Endothelial cell of umbilical vein (primary cell): ENCODE results near the gene SDCCAG8. TPM values are rescaled to one million over a fixed set of nuclear protein-coding genes. Genes with fewer than 3 reads are reported as not detected.

ENCODE experiments used
- BruUV-seq: library from RNA; stranded (reverse); fragments of 400-500 nt; replicated peaks from 2 replicates; lab custom pipeline; 2021; lab: Mats Ljungman, UMichigan
- CTCF ChIA-PET: fragments of 300-600, 350-600 bp; sonication (Branson Sonifier 250); formaldehyde crosslinking; loops from one replicate; lab custom pipeline; 2021; ENCODE audit warnings: antibody characterized with exemption, inconsistent platforms; lab: Charles Lee
- POLR2A ChIA-PET: fragments of 300-600, 350-600 bp; sonication (Branson Sonifier 250); formaldehyde crosslinking; loops from one replicate; lab custom pipeline; 2021; ENCODE audit warnings: antibody characterized with exemption, inconsistent platforms; lab: Charles Lee
- DNase-seq: peaks from one replicate; pipeline ENCODE4 v3.0.0-alpha.2; 2011; ENCODE audit warnings: low read depth, low spot score
- FAIRE-seq: peaks from 2 replicates; lab custom pipeline; 2011; peaks lifted over from hg19 to GRCh38; lab: Jason Lieb, UNC
- H2AFZ ChIP-seq: 2 replicates; pipeline ENCODE4 v1.6.0; 2012; ENCODE audit warnings: low read depth, low read length, control low read depth, inconsistent platforms
- H3K27ac ChIP-seq: 2 replicates; pipeline ENCODE4 v1.5.1; 2011; ENCODE audit warnings: low read depth, mild to moderate bottlenecking, control low read depth, low read length, moderate library complexity; ENCODE audit not compliant: insufficient read depth
- H3K27me3 ChIP-seq, 2 experiments: 2 replicates each; pipeline versions ENCODE4 v1.6.0 to v1.6.1; 2011; ENCODE audit warnings: low read length in 2 of 2, mixed read lengths in 1 of 2; ENCODE audit not compliant: control insufficient read depth in 2 of 2, insufficient read depth in 2 of 2
- H3K36me3 ChIP-seq, 2 experiments: 2 replicates in 1 of 2; 3 replicates in 1 of 2; pipeline ENCODE4 v1.5.1; 2011; ENCODE audit warnings: low read length in 2 of 2, mild to moderate bottlenecking in 1 of 2, moderate library complexity in 1 of 2; ENCODE audit not compliant: control insufficient read depth in 2 of 2, insufficient read depth in 2 of 2; ENCODE audit errors: extremely low read depth in 1 of 2
- H3K4me1 ChIP-seq: 3 replicates; pipeline ENCODE4 v1.5.1; 2011; ENCODE audit warnings: mild to moderate bottlenecking, low read length; ENCODE audit not compliant: control insufficient read depth, insufficient read depth; ENCODE audit errors: extremely low read depth
- H3K4me2 ChIP-seq: 2 replicates; pipeline ENCODE4 v1.6.1; 2011; ENCODE audit warnings: low read length, control low read depth, mixed read lengths; ENCODE audit not compliant: insufficient read depth
- H3K4me3 ChIP-seq, 3 experiments: fragments of 200-600 bp in 1 of 3; sonication (generic), shearing (Covaris generic) in 1 of 3; replicated peaks in 1 of 3; 2 replicates each; pipeline ENCODE4 v1.5.1; 2011 to 2016; ENCODE audit warnings: control low read depth in 3 of 3, low read length in 3 of 3, mild to moderate bottlenecking in 2 of 3, inconsistent platforms in 1 of 3, low read depth in 1 of 3, moderate library complexity in 1 of 3; ENCODE audit not compliant: insufficient read depth in 1 of 3
- H3K79me2 ChIP-seq: 2 replicates; pipeline ENCODE4 v1.6.0; 2012; ENCODE audit warnings: low read length, inconsistent platforms; ENCODE audit not compliant: control insufficient read depth, insufficient read depth
- H3K9ac ChIP-seq: replicated peaks from 2 replicates; pipeline ENCODE3; 2011; ENCODE audit warnings: low read length, control low read depth; ENCODE audit not compliant: insufficient read depth; ENCODE audit errors: extremely low read depth
- H3K9me1 ChIP-seq: replicated peaks from 3 replicates; pipeline ENCODE4 v1.6.0; 2011; ENCODE audit warnings: mild to moderate bottlenecking, low read length; ENCODE audit not compliant: control insufficient read depth, insufficient read depth; ENCODE audit errors: extremely low read depth
- H3K9me3 ChIP-seq: replicated peaks from 2 replicates; pipeline ENCODE4 v1.5.1; 2012; ENCODE audit warnings: low read length, inconsistent platforms; ENCODE audit not compliant: control insufficient read depth, insufficient read depth
- H4K20me1 ChIP-seq: replicated peaks from 2 replicates; pipeline ENCODE3; 2011; ENCODE audit warnings: mild to moderate bottlenecking, low read length; ENCODE audit not compliant: control insufficient read depth, insufficient read depth; ENCODE audit errors: extremely low read depth
- EZH2 ChIP-seq: IDR thresholded peaks from 2 replicates; pipeline ENCODE4 v1.6.1; 2012; ENCODE audit warnings: borderline replicate concordance, low read depth, mild to moderate bottlenecking, moderate library complexity, low read length, inconsistent platforms; ENCODE audit not compliant: severe bottlenecking
- FOS ChIP-seq: IDR thresholded peaks from 2 replicates; pipeline ENCODE4 v1.6.1; 2011; ENCODE audit warnings: mild to moderate bottlenecking, low read length, moderate library complexity, borderline replicate concordance; ENCODE audit not compliant: insufficient read depth
- GATA2 ChIP-seq: IDR thresholded peaks from 2 replicates; pipeline ENCODE4 v1.7.0; 2011; ENCODE audit warnings: low read depth, mild to moderate bottlenecking, moderate library complexity, mixed read lengths, low read length; ENCODE audit not compliant: insufficient read length, insufficient read depth
- JUN ChIP-seq: IDR thresholded peaks from 2 replicates; pipeline ENCODE4 v1.6.1; 2011; ENCODE audit warnings: borderline replicate concordance, low read depth; ENCODE audit not compliant: insufficient read length, insufficient read depth
- MYC ChIP-seq: IDR thresholded peaks from one replicate; pipeline ENCODE4 v1.6.1; 2011; ENCODE audit warnings: mild to moderate bottlenecking, low read depth, low read length
- POLR2A ChIP-seq: IDR thresholded peaks from 2 replicates; pipeline ENCODE4 v1.6.1; 2012; ENCODE audit warnings: low read depth, mild to moderate bottlenecking, control low read depth, low read length
- POLR2AphosphoS5 ChIP-seq: IDR thresholded peaks from 2 replicates; pipeline ENCODE4 v1.6.1; 2012; ENCODE audit warnings: low read depth, mild to moderate bottlenecking, control low read depth, low read length, moderate library complexity; ENCODE audit not compliant: insufficient read depth
- dilution Hi-C: fragments of 300-500 bp; cut with MboI; formaldehyde crosslinking; loops from one replicate; pipeline ENCODE4 v1.15.0; 2019; ENCODE audit warnings: low sequenced_read_pairs; ENCODE audit not compliant: extremely low pct_ligation_motif_present
- intact Hi-C: fragments of 100-400 bp; cut with micrococcal nuclease; formaldehyde crosslinking; loops from one replicate; pipeline ENCODE4 v1.10.0; 2022
- polyA plus RNA-seq, 4 experiments: library from polyadenylated mRNA; depleted of rRNA in 3 of 4; stranded (reverse) in 3 of 4; unstranded in 1 of 4; fragments of >200 nt; gene quantifications; 2 replicates each; pipeline versions ENCODE4 v1.2.1 to v1.2.3, GENCODE V29; 2011 to 2012; ENCODE audit warnings: missing spikeins in 1 of 4
- total RNA-seq: library from RNA; stranded (reverse); gene quantifications from 2 replicates; pipeline ENCODE4 v1.2.3, GENCODE V29; 2021
- TF ChIP-seq, protein P1 (sequence below): IDR thresholded peaks from 2 replicates; pipeline ENCODE4 v1.6.1; 2011; ENCODE audit not compliant: insufficient read depth, insufficient read length
- TF ChIP-seq, protein P2 (sequence below), 2 donors: IDR thresholded peaks; 1 replicate in 1 of 2; 2 replicates in 1 of 2; pipeline ENCODE4 v1.5.1; 2011; ENCODE audit warnings: low read length in 2 of 2, mild to moderate bottlenecking in 2 of 2, moderate library complexity in 2 of 2, control low read depth in 1 of 2, inconsistent platforms in 1 of 2, low read depth in 1 of 2; ENCODE audit not compliant: insufficient read depth in 1 of 2; ENCODE audit errors: extremely low read depth in 1 of 2

SDCCAG8 gene
- total and polyA plus RNA-seq, 2 donors (not counting 3 experiments of a cell fraction or from before 2014, with no cell fraction given): 14.6 to 25.7 TPM

DNA sequence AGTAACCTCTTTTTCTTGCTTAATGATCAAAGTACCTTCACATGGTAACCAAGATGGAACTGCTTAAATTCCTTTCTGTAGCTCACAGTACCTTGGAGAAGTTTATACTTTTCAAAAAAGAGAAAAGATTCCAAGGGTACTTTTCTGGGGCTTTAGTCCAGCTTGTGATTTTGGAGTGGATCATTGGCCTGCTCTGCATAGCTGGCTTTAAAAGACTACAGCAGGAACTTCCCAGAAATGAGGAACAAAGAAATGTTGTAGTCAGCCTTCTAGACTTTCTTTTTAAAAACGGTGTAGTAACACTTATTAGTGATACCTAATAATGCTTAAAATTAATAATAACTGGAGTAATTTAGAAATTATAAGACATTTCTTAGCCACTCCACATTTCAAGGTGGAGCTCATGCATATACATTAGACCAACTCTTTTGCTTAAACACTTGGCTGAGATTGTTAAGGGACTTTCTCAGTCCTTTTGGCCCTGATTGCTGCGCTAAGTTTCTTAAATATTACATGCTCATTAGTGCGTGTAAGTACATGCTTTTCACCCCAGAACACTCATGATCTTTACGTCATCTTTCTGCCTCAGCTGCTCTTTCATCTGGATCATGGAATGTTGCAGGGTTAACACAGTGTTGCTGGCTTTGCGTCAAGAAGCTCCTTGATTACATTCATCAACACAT is 57.3 kb downstream of the SDCCAG8 start:
- Histone ChIP-seq H3K79me2 (peaks cover 2% of the 10 kb centered on the region), H3K9ac (no peak overlapping the region), H3K4me2 (no peak overlapping the region), H3K9me1 (no peaks in the 10 kb centered on the region), H2AFZ (no peak overlapping the region), H3K27ac (no peak overlapping the region), H3K9me3 (no peaks in the 10 kb centered on the region), H3K36me3 (peaks cover 0 to 12% of the 10 kb centered on the region in 2 experiments), H3K4me1 (peaks cover 7% of the 10 kb centered on the region), H3K4me3 (no peak overlapping the region), H4K20me1 (no peaks in the 10 kb centered on the region), H3K27me3 (no peaks in the 10 kb centered on the region)
- no peak for DNase-seq
- ChIA-PET POLR2A (no interaction called here), CTCF (no interaction called here)
- TF ChIP-seq MYC (no peak), FOS (no peak), POLR2A (no peak), JUN (no peak), GATA2 (no peak), POLR2AphosphoS5 (no peak), EZH2 (no peak)
- TF ChIP-seq, protein P1, sequence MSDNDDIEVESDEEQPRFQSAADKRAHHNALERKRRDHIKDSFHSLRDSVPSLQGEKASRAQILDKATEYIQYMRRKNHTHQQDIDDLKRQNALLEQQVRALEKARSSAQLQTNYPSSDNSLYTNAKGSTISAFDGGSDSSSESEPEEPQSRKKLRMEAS: no peak
- TF ChIP-seq, protein P2, sequence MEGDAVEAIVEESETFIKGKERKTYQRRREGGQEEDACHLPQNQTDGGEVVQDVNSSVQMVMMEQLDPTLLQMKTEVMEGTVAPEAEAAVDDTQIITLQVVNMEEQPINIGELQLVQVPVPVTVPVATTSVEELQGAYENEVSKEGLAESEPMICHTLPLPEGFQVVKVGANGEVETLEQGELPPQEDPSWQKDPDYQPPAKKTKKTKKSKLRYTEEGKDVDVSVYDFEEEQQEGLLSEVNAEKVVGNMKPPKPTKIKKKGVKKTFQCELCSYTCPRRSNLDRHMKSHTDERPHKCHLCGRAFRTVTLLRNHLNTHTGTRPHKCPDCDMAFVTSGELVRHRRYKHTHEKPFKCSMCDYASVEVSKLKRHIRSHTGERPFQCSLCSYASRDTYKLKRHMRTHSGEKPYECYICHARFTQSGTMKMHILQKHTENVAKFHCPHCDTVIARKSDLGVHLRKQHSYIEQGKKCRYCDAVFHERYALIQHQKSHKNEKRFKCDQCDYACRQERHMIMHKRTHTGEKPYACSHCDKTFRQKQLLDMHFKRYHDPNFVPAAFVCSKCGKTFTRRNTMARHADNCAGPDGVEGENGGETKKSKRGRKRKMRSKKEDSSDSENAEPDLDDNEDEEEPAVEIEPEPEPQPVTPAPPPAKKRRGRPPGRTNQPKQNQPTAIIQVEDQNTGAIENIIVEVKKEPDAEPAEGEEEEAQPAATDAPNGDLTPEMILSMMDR (IDR thresholded peaks at IDR 0.05; ENCODE audit: extremely low read depth in 1 of 2, insufficient read depth in 1 of 2, low read depth in 1 of 2, low read length in 2 of 2): no peak
- no peak for FAIRE-seq
- intact Hi-C loops: no loop called here
- BruUV-seq: no TSS peak
- dilution Hi-C loops: no loop called here
